HUES6 (cell line): ENCODE measurements around the gene RNF34.

ENCODE experiments used
- H3K27ac ChIP-seq: 2 replicates; pipeline ENCODE4 v1.7.0; 2013; ENCODE audit warnings: low read depth, mild to moderate bottlenecking, low read length, inconsistent platforms
- H3K27me3 ChIP-seq: 2 replicates; pipeline ENCODE4 v1.6.1; 2013; ENCODE audit warnings: low read length; ENCODE audit not compliant: control insufficient read depth, insufficient read depth
- H3K36me3 ChIP-seq: 2 replicates; pipeline ENCODE4 v1.6.1; 2013; ENCODE audit warnings: low read length; ENCODE audit not compliant: control insufficient read depth, insufficient read depth
- H3K4me1 ChIP-seq: 2 replicates; pipeline ENCODE4 v1.6.1; 2013; ENCODE audit warnings: low read length; ENCODE audit not compliant: control insufficient read depth, insufficient read depth
- H3K4me3 ChIP-seq: 2 replicates; pipeline ENCODE4 v1.5.1; 2013; ENCODE audit warnings: low read depth, low read length
- H3K9ac ChIP-seq: one replicate; pipeline ENCODE4 v1.6.1; 2013; ENCODE audit warnings: mild to moderate bottlenecking, low read length
- H3K9me3 ChIP-seq: 2 replicates; pipeline ENCODE4 v1.6.1; 2013; ENCODE audit warnings: low read depth, low read length; ENCODE audit not compliant: control insufficient read depth, insufficient read depth

Gene RNF34, protein sequence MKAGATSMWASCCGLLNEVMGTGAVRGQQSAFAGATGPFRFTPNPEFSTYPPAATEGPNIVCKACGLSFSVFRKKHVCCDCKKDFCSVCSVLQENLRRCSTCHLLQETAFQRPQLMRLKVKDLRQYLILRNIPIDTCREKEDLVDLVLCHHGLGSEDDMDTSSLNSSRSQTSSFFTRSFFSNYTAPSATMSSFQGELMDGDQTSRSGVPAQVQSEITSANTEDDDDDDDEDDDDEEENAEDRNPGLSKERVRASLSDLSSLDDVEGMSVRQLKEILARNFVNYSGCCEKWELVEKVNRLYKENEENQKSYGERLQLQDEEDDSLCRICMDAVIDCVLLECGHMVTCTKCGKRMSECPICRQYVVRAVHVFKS

DNA sequence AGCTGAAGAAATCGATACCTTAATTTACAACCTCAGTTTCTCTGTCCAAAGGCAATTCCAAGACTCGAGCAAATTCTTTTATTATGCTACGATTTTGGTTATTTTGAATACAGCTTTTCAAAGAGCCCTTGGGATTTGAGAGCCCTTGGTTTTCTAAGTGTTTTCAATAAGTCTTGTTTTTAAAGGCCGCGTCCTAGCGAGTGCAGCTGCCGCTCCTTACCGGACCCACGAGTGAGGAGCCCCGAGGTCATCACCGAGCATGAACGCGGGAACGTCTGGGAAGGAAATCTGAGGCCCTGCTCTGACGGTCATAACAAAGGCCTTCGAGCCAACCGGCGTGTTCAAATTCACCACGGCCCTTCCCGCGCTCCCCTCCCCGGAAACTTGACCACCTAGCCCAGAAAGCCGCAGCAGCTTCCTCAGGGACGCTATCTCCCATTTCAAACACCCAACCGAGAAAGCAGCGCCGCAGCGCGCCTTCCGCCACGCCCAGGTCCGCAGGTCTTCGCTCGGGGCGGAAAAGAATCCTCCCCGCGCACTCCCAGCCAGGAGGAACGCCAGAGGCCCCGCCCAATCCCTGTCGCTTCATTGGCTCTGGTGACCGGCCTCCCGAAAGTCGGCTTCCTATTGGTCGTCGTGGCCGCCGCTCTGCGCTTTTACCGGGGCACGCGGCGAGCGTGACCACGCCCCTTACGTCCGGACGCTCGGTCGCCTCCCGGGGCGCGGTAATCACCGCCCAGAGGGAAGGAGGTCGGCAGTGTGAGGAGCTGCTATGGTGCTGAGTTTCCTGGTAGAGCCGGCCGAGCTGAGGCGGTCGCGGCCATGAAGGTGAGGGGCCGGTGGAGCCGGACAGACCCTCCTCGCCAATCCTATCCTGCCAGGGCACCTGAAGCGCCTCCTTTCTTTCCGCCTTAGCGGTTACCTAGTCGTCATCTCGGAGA, at the start of gene RNF34:
RNF34 (plus strand) TSS at position 728 of the 941 bp plus-strand sequence; CDS start at position 823, 95 bp downstream.
- peak within 1 kb of the TSS; percentile 96 for H3K9ac ChIP-seq
- peaks cover 10% of the 10 kb centered on the region for H3K4me1 ChIP-seq
- H3K9me3 ChIP-seq: no peaks in the 10 kb centered on the region
- peak within 1 kb of the TSS; percentile 87 for H3K27ac ChIP-seq
- peak within 1 kb of the TSS; percentile 88 for H3K4me3 ChIP-seq
- H3K36me3 ChIP-seq: peaks cover 14% of the 10 kb centered on the region
- H3K27me3 ChIP-seq: no peaks in the 10 kb centered on the region

- peak within 1 kb of the TSS; percentile 27; the same call in 1 of the 2 replicates for H3K27ac ChIP-seq
Measured at GRCh38 chr12:121351820-121352681, 47.9 kb upstream of the RNF34 start, which contains the start of gene ANAPC5. Gene ANAPC5 (minus strand): TSS chr12:121352411. CDS start chr12:121352340, 71 bp downstream.

DNA sequence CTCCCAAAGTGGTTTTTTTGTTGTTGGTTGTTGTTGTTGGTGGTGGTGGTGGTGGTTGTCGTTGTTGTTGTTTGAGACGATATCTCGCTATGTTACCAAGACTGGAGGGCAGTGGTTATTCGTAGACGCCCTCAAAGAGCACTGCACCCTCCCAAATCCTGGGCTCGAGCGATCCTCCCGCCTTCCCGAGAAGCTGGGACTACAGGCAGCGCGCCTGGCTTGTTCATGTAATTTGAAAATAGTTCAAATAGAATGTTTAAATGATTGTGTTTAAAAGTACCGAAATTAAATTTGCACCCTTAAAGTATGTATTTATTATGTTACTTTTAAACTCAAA, 47.3 kb upstream of the RNF34 start:
- Histone ChIP-seq H3K9ac (peak overlapping the region; percentile 42), H3K36me3 (0 out of 2 replicates have a peak, but pooled peaks cover 2% of the 10 kb centered on the region), H3K4me3 (peak overlapping the region; percentile 83), H3K27ac (no peak overlapping the region), H3K9me3 (no peaks in the 10 kb centered on the region), H3K4me1 (peaks cover 3% of the 10 kb centered on the region; the same call in 1 of the 2 replicates), H3K27me3 (no peaks in the 10 kb centered on the region)

More at GRCh38 chr12:121351820-121352681, 47.9 kb upstream of the RNF34 start, which contains the start of gene ANAPC5:
- no peaks in the 10 kb centered on the region for H3K9me3 ChIP-seq
- H3K9ac ChIP-seq: peak within 1 kb of the TSS; percentile 84
- H3K27me3 ChIP-seq: no peaks in the 10 kb centered on the region
- H3K4me3 ChIP-seq: peak within 1 kb of the TSS; percentile 83
- peaks cover 3% of the 10 kb centered on the region; the same call in 1 of the 2 replicates for H3K4me1 ChIP-seq
- H3K36me3 ChIP-seq: peaks cover 6% of the 10 kb centered on the region

GRCh38 chr12:121355818-121356217, 44.1 kb upstream of the RNF34 start:
- no peaks in the 10 kb centered on the region for H3K9me3 ChIP-seq
- no peaks in the 10 kb centered on the region for H3K27me3 ChIP-seq
- no peaks in the 10 kb centered on the region for H3K36me3 ChIP-seq
- peaks cover 3% of the 10 kb centered on the region; the same call in 1 of the 2 replicates for H3K4me1 ChIP-seq
- no peak overlapping the region for H3K9ac ChIP-seq
- no peak overlapping the region for H3K27ac ChIP-seq
- H3K4me3 ChIP-seq: no peak overlapping the region

GRCh38 chr12:121356657-121357056, 43.3 kb upstream of the RNF34 start:
- H3K27me3 ChIP-seq: no peaks in the 10 kb centered on the region
- H3K36me3 ChIP-seq: no peaks in the 10 kb centered on the region
- no peak overlapping the region for H3K4me3 ChIP-seq
- H3K9me3 ChIP-seq: no peaks in the 10 kb centered on the region
- peaks cover 3% of the 10 kb centered on the region; the same call in 1 of the 2 replicates for H3K4me1 ChIP-seq
- no peak overlapping the region for H3K27ac ChIP-seq
- H3K9ac ChIP-seq: no peak overlapping the region

- peaks cover 3% of the 10 kb centered on the region; the same call in 1 of the 2 replicates for H3K4me1 ChIP-seq
- H3K9me3 ChIP-seq: no peaks in the 10 kb centered on the region
- no peaks in the 10 kb centered on the region for H3K27me3 ChIP-seq
- no peak overlapping the region for H3K9ac ChIP-seq
- H3K36me3 ChIP-seq: no peaks in the 10 kb centered on the region
- no peak overlapping the region for H3K27ac ChIP-seq
- H3K4me3 ChIP-seq: no peak overlapping the region
Measured at GRCh38 chr12:121357331-121357730, 42.6 kb upstream of the RNF34 start.

- H3K4me1 ChIP-seq: peaks cover 1% of the 10 kb centered on the region; the same call in 1 of the 2 replicates
- H3K4me3 ChIP-seq: no peak overlapping the region
- H3K27me3 ChIP-seq: no peaks in the 10 kb centered on the region
- no peak overlapping the region for H3K27ac ChIP-seq
- H3K9ac ChIP-seq: no peak overlapping the region
- H3K36me3 ChIP-seq: no peaks in the 10 kb centered on the region
- H3K9me3 ChIP-seq: no peaks in the 10 kb centered on the region
Measured at GRCh38 chr12:121358073-121358472, 41.8 kb upstream of the RNF34 start.

- H3K9me3 ChIP-seq: no peaks in the 10 kb centered on the region
- H3K27ac ChIP-seq: no peak overlapping the region
- no peak overlapping the region for H3K9ac ChIP-seq
- no peaks in the 10 kb centered on the region for H3K4me1 ChIP-seq
- H3K4me3 ChIP-seq: no peak overlapping the region
- H3K27me3 ChIP-seq: no peaks in the 10 kb centered on the region
- H3K36me3 ChIP-seq: no peaks in the 10 kb centered on the region
Measured at GRCh38 chr12:121364683-121365121, 35.2 kb upstream of the RNF34 start.

GRCh38 chr12:121365416-121366062, 34.4 kb upstream of the RNF34 start:
- no peak overlapping the region for H3K27ac ChIP-seq
- H3K36me3 ChIP-seq: no peaks in the 10 kb centered on the region
- H3K9ac ChIP-seq: no peak overlapping the region
- H3K27me3 ChIP-seq: no peaks in the 10 kb centered on the region
- no peaks in the 10 kb centered on the region for H3K9me3 ChIP-seq
- no peak overlapping the region for H3K4me3 ChIP-seq
- no peaks in the 10 kb centered on the region for H3K4me1 ChIP-seq

DNA sequence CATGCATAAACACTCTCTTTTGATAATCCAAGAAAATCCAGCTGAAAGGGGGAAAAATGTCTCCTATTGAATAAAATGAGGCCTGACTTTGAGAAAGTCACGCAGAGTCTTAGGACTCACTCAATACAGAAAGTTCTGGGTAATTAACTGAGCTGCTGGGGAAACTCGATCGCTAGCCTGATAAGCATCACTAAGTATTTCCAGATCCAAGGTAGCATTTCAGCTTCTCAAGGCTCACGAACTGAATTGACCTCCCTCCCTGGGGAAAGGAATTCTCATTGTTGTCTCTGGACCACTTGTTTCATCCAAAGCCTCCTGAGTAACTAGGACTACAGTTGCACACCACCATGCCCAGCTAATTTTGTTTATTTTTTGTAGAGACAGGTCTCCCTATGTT, 33.9 kb upstream of the RNF34 start:
- no peak overlapping the region for H3K9ac ChIP-seq
- H3K9me3 ChIP-seq: no peaks in the 10 kb centered on the region
- no peaks in the 10 kb centered on the region for H3K36me3 ChIP-seq
- H3K27me3 ChIP-seq: no peaks in the 10 kb centered on the region
- no peak overlapping the region for H3K4me3 ChIP-seq
- H3K4me1 ChIP-seq: no peaks in the 10 kb centered on the region
- H3K27ac ChIP-seq: no peak overlapping the region
